HG03139 (cell line): ENCODE measurements around the gene SLX9.
A peak's percentile ranks its signal among the peaks of the same experiment; 100 is the strongest.

Source experiments
- ATAC-seq: cut with Tn5 transposase; IDR thresholded peaks from one replicate; pipeline ENCODE4 v1.9.1; 2021; ENCODE audit not compliant: unreplicated experiment

SLX9 gene

GRCh38 chr21:44913425-44914175 lies 26.2 kb upstream of the SLX9 start:
- no peak for ATAC-seq

DNA sequence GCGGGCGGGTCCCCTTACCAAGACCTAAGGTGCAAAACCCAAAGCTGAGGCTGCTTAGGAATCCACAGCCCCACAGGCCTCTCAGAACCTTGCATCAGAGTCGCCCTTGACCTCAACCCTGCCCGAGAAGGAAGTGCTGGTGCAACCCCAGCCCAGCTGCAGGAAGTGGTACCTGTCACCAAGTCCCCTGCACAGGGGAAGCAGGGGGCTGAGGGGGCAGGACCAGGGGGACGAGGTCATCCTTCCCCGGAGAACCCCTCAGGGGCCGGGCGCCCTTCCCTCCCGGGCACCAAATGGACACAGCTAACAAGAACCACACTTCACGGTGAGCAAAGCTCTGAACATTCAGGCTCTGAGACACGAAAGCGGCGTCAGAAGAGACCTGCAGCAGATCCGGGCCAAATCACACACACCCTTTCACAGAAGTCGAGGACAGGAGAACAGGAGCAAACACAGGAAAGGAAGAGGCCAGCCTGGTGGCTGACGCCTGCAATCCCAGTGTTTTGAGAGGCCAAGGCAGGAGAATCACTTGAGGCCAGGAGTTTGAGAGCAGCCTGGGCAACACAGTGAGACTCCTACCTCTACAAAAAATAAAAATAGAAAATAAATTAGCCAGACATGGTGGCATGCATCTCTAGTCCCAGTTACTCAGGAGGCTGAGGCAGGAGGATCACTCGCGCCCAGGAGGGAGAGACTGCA lies 25.5 kb upstream of the SLX9 start:
- peak; percentile 42 for ATAC-seq

DNA sequence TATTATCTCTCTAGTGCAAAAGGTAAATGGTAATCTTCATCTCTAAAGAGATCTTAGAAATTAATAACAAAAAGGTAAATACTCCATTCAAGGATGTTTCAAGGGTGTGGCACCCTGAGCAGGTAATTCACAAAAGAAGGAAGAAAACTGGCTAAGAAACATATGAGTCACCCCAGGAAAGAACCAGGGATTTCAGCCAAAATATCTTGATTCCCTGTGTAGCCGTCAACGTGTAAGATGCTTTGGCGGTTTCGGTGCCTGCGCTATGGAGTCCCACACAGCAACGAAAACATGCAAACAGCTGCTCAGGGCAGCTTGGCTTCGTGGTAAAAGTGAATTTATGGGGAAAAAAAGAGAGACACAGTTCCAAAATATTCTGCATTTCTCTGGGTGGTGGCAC lies 22.9 kb upstream of the SLX9 start:
- ATAC-seq: no peak

DNA sequence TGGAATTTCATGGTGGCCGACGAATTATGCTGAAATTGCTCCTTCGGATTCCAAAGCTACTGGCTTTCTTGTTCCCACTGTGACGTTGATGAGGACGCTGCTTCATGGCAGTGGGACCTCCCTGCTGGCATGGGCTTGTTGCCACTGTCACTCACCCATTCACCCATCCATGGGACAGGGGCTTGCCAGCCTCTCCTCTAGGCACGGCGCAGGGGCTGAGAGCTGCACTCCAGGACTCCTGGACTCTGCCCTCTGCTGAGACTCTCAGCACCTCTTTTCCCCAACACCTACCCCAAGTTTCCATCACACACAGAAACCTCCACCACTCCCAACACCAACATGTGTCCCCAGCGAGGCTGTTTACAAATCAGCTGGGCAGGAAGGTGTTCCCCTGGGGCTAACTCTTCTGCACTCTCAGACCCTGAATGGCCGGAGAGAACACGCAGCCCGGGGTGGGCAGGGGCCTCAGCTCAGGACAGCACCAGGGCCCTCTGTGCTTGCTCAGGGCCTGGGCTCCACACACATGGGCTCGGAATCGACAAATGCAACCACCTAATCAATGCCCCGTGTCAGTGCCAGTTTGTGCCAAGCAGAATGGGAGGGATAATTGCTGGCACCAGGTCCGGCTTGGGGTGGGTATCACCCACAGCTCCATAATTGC lies 22.3 kb upstream of the SLX9 start:
- ATAC-seq: no peak

DNA sequence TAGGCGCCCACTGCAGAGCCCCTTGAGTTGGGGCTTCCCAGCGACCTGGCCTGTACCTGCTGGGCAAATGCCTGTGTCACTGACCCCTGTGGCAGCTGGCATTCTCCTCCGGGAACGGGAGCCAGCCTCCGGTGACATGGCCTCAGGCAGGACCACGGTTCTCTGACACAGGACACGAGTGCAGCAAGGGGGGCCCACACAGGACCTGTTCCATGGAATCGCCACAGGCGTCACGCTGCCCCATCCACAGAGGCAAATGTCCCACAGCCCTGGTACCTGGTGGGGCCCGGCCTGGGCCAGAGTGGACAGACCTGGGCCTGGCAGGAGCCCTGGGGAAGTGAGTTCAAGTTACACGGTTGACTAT lies 21.7 kb upstream of the SLX9 start:
- ATAC-seq: no peak

- no peak for ATAC-seq
Measured at GRCh38 chr21:44918581-44919033, 21.2 kb upstream of the SLX9 start.

DNA sequence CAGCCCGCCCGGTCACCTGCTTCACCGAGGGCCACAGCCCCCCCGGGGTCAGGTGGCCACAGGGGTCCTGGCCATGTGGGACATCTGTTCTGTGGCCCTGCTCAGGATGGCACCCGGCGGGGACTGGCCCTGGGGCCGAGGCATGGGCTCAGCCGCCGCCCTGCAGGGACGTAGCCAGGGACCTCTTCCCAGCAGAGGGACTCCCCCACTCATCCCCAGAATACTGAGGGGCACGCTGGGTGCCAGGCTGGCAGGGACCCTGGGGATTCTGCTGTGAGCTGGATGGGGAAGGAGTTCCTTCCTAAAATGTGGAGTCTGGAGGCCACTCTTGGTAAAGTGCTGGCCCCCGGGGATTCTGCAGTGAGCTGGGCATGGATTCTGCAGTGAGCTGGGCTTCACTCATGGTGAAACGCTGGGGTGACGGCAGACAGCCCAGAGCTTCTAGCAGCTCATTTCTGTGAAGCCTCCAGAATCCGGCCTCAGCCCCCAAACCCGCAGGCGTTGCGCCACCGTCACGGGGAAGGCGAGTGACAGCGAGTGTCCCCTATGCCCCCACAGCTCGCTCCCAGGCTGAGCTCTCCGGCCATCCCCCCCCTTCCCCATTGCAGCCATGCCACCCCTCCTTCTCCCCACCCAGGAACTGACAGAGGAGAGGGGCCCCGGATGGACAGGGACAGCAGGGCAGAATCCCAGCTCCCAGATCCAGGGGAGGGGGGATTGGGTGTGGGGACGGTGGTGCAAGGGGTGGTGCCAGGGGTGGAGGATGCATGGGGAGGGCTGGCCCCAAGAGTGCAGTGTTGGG lies 20.5 kb upstream of the SLX9 start:
- ATAC-seq: no peak

- no peak for ATAC-seq
Measured at GRCh38 chr21:44919913-44920693, 19.7 kb upstream of the SLX9 start.

DNA sequence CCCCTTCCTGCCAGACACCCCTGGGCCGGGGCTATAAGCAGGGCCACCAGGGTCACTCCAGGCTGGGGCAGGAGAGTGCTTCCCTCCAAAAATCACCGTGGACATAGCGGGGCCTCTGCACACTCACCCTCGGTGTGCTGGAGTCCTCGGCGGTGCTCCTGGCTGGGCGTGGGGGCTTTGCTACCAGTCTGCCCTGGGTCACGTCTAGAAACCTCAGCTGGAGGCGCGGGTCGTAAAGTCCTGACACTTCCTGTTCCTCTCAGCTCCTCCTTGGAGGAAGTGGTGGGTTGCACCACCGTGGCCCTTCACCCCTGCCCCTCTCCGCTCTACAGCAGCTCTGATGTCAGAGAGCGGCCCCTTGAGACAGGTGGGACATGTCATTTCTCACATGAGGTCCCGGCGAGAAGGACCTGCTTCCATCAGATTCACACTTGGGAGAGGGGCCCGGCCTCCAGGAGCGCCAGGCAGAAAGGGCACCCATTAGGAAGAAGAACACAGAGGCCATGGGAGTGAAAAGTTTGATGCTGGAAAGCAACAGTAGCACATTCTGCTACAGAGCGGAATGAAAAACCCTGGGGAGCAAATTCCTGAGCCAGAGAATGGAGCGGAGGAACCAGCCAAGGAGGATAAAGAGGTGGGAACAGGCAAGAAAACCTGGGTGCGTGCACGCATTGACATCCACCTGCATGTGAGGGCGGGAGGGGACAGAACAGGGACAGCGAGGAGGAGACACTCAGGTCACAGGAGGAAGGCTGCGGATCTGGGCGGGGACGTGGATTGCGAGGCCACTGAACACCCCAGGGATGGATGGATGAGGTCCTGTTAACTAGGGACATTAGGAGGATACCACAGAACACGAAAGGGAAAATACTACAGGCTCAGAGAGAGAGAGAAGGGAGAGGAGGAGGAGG lies 18.9 kb upstream of the SLX9 start, which contains the start of gene ITGB2:
Gene ITGB2 (minus strand): TSS at position 206 of the 911 bp plus-strand sequence. CDS start 10,117 bp downstream, outside the sequence.
- ATAC-seq: no peak

DNA sequence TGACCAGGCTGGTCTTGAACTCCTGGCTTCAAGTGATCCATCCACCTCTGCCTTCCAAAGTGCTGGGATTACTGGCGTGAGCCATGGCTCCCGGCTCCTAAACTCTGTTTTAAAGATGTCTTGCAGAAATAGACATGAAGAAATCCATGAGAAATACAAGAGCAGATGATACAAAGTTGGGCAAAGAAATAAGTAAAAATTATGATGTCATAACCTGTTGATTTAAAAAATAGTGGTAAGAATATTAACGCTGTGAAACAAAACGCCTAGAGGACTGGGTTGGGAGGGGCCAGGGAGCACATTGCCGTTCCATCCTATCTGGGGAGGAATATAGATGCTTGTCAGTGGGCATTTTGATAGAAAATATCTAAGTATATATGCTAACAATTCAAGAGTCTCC lies 17.9 kb upstream of the SLX9 start:
- ATAC-seq: no peak

DNA sequence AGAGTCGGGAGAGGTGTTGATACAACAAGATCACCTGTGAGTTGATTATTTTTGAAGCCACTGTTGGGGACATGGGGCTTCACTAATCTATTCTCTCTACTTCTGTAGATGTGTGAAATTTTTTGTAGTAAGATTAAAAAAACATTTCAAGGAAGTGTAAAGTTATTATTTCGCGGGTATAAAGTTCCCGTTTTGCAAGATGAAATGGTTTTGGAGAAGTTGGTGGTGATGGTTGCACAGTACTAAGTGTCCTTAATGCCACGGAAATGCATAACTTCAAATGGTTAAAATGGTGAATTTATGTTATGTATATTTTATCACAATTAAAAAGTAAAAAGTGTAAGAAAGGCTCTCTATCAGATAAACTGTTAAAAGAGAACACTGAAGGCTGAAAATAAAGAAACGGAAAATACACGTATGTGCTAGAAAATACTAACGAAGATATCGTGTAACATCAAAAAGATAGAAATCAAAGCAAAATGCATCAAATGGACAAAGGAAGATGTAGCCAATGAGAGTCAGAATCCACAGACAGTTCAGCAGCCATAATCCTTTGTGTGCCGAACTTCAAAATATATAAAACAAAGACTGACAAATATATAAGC lies 16.2 kb upstream of the SLX9 start:
- no peak for ATAC-seq

DNA sequence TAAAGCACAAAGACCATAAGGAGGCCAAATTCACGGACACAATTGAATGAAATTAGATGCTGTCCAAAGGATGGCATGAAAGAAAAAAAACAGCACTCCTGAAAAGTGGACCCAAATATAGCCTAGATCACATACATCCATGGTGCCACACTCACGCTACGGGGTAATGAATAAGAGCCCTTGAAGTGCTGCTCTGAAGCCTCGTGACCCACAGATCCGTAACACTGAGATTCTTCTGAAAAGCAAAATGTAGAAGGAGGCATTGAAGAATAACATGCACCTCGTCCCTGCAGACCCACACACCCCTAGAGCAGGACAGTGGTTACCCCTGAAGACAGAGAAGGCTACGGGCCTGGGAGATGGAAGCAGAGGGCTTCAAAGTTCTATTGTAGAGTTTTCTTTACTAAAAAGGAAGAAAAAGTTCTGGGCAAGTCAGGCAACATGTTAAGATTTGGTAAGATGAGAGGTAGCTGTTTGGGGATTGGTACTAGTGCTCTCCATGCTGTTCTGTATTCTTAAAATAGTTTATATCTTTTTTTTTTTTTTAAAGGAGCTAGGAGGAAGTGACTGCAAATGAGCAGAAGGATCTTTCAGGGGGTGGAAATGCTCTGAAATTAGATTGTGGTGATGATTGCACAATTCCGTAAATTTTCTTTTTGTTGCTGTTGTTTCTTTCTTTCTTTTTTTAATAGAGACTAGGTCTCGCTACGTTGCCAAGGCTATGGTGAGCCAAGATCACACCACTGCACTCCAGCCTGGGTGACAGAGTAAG lies 15.0 kb upstream of the SLX9 start:
- ATAC-seq: no peak

GRCh38 chr21:44925378-44925755 lies 14.5 kb upstream of the SLX9 start:
- no peak for ATAC-seq

- no peak for ATAC-seq
Measured at GRCh38 chr21:44926331-44927101, 13.3 kb upstream of the SLX9 start.

DNA sequence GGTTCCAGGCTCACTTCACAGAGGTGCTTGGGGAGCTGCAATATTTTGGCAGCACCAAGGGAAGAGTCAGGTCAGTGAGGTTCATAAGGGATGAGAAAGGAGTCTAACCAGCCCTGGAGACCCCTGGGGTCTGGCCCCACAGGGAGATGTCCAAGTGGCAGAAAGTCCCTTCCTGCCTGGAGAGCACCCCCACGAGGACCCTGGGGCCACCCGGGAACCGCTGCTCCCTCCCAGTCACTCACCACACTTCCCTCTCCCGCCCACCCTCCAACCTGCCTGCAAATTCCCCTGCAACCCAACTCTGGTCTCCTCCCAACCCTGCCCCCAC lies 12.6 kb upstream of the SLX9 start:
- ATAC-seq: no peak

DNA sequence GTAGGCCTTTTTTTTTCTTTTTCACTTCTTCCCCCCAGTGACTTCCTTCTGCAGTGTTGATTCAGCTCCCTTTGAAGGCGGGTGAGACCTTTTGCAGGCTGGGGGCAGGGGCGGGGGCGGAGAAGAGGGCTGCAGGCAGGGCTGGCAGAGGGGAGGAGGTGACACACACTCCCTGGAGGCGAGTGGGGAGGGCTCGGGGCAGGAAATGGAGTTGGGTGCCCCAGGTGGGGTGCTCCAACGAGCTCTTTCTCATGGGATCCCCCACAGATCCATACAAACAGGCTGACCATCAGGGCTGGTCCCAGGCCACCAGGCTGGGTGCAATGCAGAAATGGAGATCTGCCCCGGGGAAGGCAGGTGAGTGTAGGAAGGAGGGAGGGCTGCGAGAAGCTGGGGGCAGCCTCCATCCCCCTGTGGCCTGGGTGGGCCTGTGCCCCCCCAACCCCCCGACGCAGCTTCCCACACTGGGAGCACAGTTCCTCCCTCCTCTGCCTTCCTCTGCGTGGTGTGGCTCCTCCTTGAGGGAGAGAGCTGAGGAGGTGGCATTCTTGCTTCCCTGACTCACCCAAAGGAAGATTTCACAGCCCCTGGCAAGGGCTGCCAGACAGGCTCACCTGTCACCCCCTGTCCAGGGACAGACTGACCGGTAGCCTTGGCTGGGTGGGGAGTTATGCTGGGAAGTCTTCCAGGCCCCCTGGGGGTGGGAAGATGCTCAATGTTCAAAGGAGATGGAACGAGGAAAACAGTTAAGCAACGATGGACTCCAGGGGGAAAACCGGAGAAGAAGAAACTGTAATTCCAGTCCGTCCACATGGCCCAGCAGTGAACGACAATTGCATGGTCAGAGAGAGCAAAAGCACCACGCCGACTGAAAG lies 12.0 kb upstream of the SLX9 start:
- no peak for ATAC-seq
